SK-N-MC (cell line): ENCODE results near the gene CSTPP1.

ENCODE experiments used
- EZH2 ChIP-seq: fragments of 200-600 bp; sonication (generic); IDR thresholded peaks from one replicate; pipeline ENCODE4 v1.6.1; 2017; ENCODE audit warnings: antibody characterized with exemption
- FOXP2 ChIP-seq: optimal IDR thresholded peaks from 2 replicates; pipeline ENCODE3; 2011; ENCODE audit warnings: mild to moderate bottlenecking, moderate library complexity; ENCODE audit not compliant: insufficient read depth; ENCODE audit errors: extremely low read length, control extremely low read depth
- POLR2AphosphoS5 ChIP-seq: IDR thresholded peaks from 2 replicates; pipeline ENCODE4 v1.6.1; 2012; ENCODE audit warnings: mild to moderate bottlenecking, low read depth, low read length, borderline replicate concordance

DNA sequence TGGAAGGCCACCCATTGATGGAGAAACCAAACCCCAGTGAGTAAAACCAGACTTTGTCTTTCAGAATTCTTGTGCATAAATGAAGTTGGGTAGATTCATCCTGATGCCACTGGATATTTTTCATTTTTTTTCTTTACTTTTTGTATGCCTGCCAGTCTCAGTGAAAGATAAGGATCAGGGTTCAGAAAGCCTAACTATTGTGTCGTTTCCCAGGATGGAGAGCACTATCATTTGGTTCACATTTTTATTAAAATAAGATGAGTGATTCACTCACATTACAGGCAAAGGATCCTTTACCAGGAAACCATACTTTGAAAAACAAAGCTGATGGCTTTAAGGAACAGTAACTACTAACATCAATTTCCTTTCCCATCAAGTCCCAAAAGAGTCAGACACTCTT is 188.1 kb downstream of the CSTPP1 start:
- TF ChIP-seq EZH2 (no peak), POLR2AphosphoS5 (no peak), FOXP2 (no peak)
